GM19035 (cell line): ENCODE data around the gene LEMD2.

Experiments
- ATAC-seq: cut with Tn5 transposase; IDR thresholded peaks from one replicate; pipeline ENCODE4 v1.9.1; 2021; ENCODE audit not compliant: unreplicated experiment

The LEMD2 gene

GRCh38 chr6:33777398-33778388 lies 11.2 kb downstream of the LEMD2 start:
- no peak for ATAC-seq

- no peak for ATAC-seq
Observed at GRCh38 chr6:33776764-33777163, 12.2 kb downstream of the LEMD2 start.

GRCh38 chr6:33776186-33776585 lies 12.7 kb downstream of the LEMD2 start:
- no peak for ATAC-seq

GRCh38 chr6:33774774-33775173 lies 14.2 kb downstream of the LEMD2 start:
- no peak for ATAC-seq

- ATAC-seq, result no peak
Observed at GRCh38 chr6:33772902-33773472, 15.9 kb downstream of the LEMD2 start.

- no peak for ATAC-seq
Observed at GRCh38 chr6:33772082-33772830, 16.7 kb downstream of the LEMD2 start.

GRCh38 chr6:33771146-33772081 lies 17.5 kb downstream of the LEMD2 start:
- ATAC-seq, result no peak

GRCh38 chr6:33770833-33771145 lies 18.1 kb downstream of the LEMD2 start:
- ATAC-seq, result no peak

GRCh38 chr6:33770124-33770832 lies 18.7 kb downstream of the LEMD2 start:
- no peak for ATAC-seq

- ATAC-seq, result no peak
Observed at GRCh38 chr6:33769248-33769821, 19.6 kb downstream of the LEMD2 start.

- no peak for ATAC-seq
Observed at GRCh38 chr6:33768644-33769120, 20.2 kb downstream of the LEMD2 start.

GRCh38 chr6:33766921-33767907 lies 21.7 kb downstream of the LEMD2 start:
- no peak for ATAC-seq

- ATAC-seq, result no peak
Observed at GRCh38 chr6:33765368-33765767, 23.6 kb downstream of the LEMD2 start.

- no peak for ATAC-seq
Observed at GRCh38 chr6:33764036-33764435, 24.9 kb downstream of the LEMD2 start.

- ATAC-seq, result no peak
Observed at GRCh38 chr6:33763483-33763882, 25.4 kb downstream of the LEMD2 start.

GRCh38 chr6:33762713-33763112 lies 26.2 kb downstream of the LEMD2 start:
- no peak for ATAC-seq

- no peak for ATAC-seq
Observed at GRCh38 chr6:33761922-33762629, 26.9 kb downstream of the LEMD2 start.

GRCh38 chr6:33761581-33761921 lies 27.4 kb downstream of the LEMD2 start:
- ATAC-seq, result no peak
